H9 (cell line): ENCODE data around the gene CCND3. TPM values are rescaled to one million over a fixed set of nuclear protein-coding genes. Genes with fewer than 3 reads are reported as not detected.

Experiments
- DNase-seq: peaks from one replicate; pipeline ENCODE4 v3.0.0-alpha.2; 2017
- H2AFZ ChIP-seq: one replicate; pipeline ENCODE4 v1.6.1; 2013; ENCODE audit warnings: mild to moderate bottlenecking, low read length, control low read depth, moderate library complexity
- H2AK5ac ChIP-seq: 2 replicates; pipeline ENCODE4 v1.6.1; 2013; ENCODE audit warnings: low read length, control low read depth, mixed read lengths; ENCODE audit not compliant: insufficient read length
- H2BK120ac ChIP-seq: one replicate; pipeline ENCODE4 v1.6.1; 2013; ENCODE audit warnings: low read depth, mild to moderate bottlenecking, low read length, control low read depth, inconsistent platforms; ENCODE audit not compliant: poor library complexity, severe bottlenecking
- H2BK12ac ChIP-seq: 2 replicates; pipeline ENCODE4 v1.6.1; 2013; ENCODE audit warnings: low read length, control low read depth, mixed read lengths, low read depth; ENCODE audit not compliant: insufficient read length
- H2BK15ac ChIP-seq: 2 replicates; pipeline ENCODE4 v1.6.1; 2013; ENCODE audit warnings: low read depth, low read length, control low read depth
- H2BK20ac ChIP-seq: one replicate; pipeline ENCODE4 v1.6.1; 2013; ENCODE audit warnings: low read depth, mild to moderate bottlenecking, low read length, control low read depth, inconsistent platforms; ENCODE audit not compliant: poor library complexity, severe bottlenecking
- H2BK5ac ChIP-seq: 2 replicates; pipeline ENCODE4 v1.6.1; 2013; ENCODE audit warnings: low read length, control low read depth, mixed read lengths; ENCODE audit not compliant: insufficient read length
- H3K14ac ChIP-seq: 2 replicates; pipeline ENCODE4 v1.6.1; 2013; ENCODE audit warnings: low read length, control low read depth; ENCODE audit not compliant: insufficient read depth
- H3K18ac ChIP-seq: 2 replicates; pipeline ENCODE4 v1.6.1; 2013; ENCODE audit warnings: low read depth, mild to moderate bottlenecking, mixed read lengths, low read length, control low read depth; ENCODE audit not compliant: insufficient read length
- H3K23ac ChIP-seq: 2 replicates; pipeline ENCODE4 v1.6.1; 2013; ENCODE audit warnings: low read length, control low read depth, mixed read lengths, low read depth; ENCODE audit not compliant: insufficient read length
- H3K23me2 ChIP-seq: 2 replicates; pipeline ENCODE4 v1.6.1; 2013; ENCODE audit warnings: low read depth, mild to moderate bottlenecking, mixed read lengths, low read length, control low read depth; ENCODE audit not compliant: insufficient read length, poor library complexity, severe bottlenecking
- H3K27ac ChIP-seq: 2 replicates; pipeline ENCODE4 v1.5.1; 2013; ENCODE audit warnings: low read length, control low read depth, mixed read lengths, low read depth; ENCODE audit not compliant: insufficient read length
- H3K27me3 ChIP-seq: 2 replicates; pipeline ENCODE4 v1.6.1; 2013; ENCODE audit warnings: low read length, control low read depth, inconsistent platforms; ENCODE audit not compliant: insufficient read depth
- H3K4ac ChIP-seq: 2 replicates; pipeline ENCODE4 v1.6.1; 2013; ENCODE audit warnings: low read depth, mild to moderate bottlenecking, control low read depth, inconsistent platforms, low read length, moderate library complexity
- H3K4me1 ChIP-seq: 2 replicates; pipeline ENCODE4 v1.6.1; 2013; ENCODE audit warnings: low read length, control low read depth, inconsistent platforms; ENCODE audit not compliant: insufficient read depth
- H3K4me2 ChIP-seq: 2 replicates; pipeline ENCODE4 v1.6.1; 2013; ENCODE audit warnings: low read length, control low read depth, mixed read lengths; ENCODE audit not compliant: insufficient read length, insufficient read depth
- H3K56ac ChIP-seq: 2 replicates; pipeline ENCODE4 v1.6.1; 2013; ENCODE audit warnings: low read depth, mild to moderate bottlenecking, mixed read lengths, low read length, control low read depth; ENCODE audit not compliant: insufficient read length
- H3K79me1 ChIP-seq: 2 replicates; pipeline ENCODE4 v1.6.1; 2013; ENCODE audit warnings: low read depth, mild to moderate bottlenecking, moderate library complexity, low read length, control low read depth, inconsistent platforms; ENCODE audit not compliant: insufficient read depth, poor library complexity, severe bottlenecking
- H3K79me2 ChIP-seq: 2 replicates; pipeline ENCODE4 v1.6.1; 2013; ENCODE audit warnings: low read length, control low read depth, inconsistent platforms; ENCODE audit not compliant: insufficient read depth
- H3K9ac ChIP-seq: 2 replicates; pipeline ENCODE4 v1.6.1; 2013; ENCODE audit warnings: low read length, control low read depth, mixed read lengths; ENCODE audit not compliant: insufficient read length; ENCODE audit errors: extremely low read depth
- H3K9me3 ChIP-seq: one replicate; pipeline ENCODE4 v1.6.1; 2013; ENCODE audit warnings: low read depth, low read length, inconsistent platforms; ENCODE audit not compliant: control insufficient read depth
- H3T11ph ChIP-seq: one replicate; pipeline ENCODE4 v1.6.1; 2013; ENCODE audit warnings: mild to moderate bottlenecking, low read length, control low read depth, inconsistent platforms
- H4K20me1 ChIP-seq: one replicate; pipeline ENCODE4 v1.6.1; 2013; ENCODE audit not compliant: control insufficient read depth, insufficient read length, insufficient read depth
- H4K5ac ChIP-seq: 2 replicates; pipeline ENCODE4 v1.6.1; 2013; ENCODE audit warnings: low read depth, mild to moderate bottlenecking, mixed read lengths, low read length, control low read depth; ENCODE audit not compliant: insufficient read length
- H4K8ac ChIP-seq: replicated peaks from 2 replicates; pipeline ENCODE4 v1.6.1; 2013; ENCODE audit warnings: low read length, control low read depth, mixed read lengths, low read depth; ENCODE audit not compliant: insufficient read length
- H4K91ac ChIP-seq: 2 replicates; pipeline ENCODE4 v1.6.1; 2013; ENCODE audit warnings: low read depth, mild to moderate bottlenecking, moderate library complexity, mixed read lengths, low read length, control low read depth; ENCODE audit not compliant: insufficient read length
- H3K27ac Mint-ChIP-seq, 3 experiments: 2 replicates in 2 of 3; 3 replicates in 1 of 3; pipeline ENCODE4 v1.8.0; 2020 to 2021; ENCODE audit warnings: mixed read lengths in 3 of 3, mild to moderate bottlenecking in 1 of 3, moderate library complexity in 1 of 3
- H3K27me3 Mint-ChIP-seq: 2 replicates; pipeline ENCODE4 v1.8.0; 2021; ENCODE audit warnings: low read depth, mild to moderate bottlenecking, moderate library complexity, mixed read lengths
- H3K36me3 Mint-ChIP-seq, 3 experiments: 2 replicates in 2 of 3; 3 replicates in 1 of 3; pipeline ENCODE4 v1.8.0; 2020 to 2021; ENCODE audit warnings: low read depth in 3 of 3, mixed read lengths in 3 of 3; ENCODE audit not compliant: insufficient read depth in 1 of 3
- H3K4me1 Mint-ChIP-seq, 2 experiments: 2 replicates each; pipeline ENCODE4 v1.8.0; 2020; ENCODE audit warnings: mixed read lengths in 2 of 2
- H3K4me3 Mint-ChIP-seq, 2 experiments: 2 replicates in 1 of 2; 3 replicates in 1 of 2; pipeline ENCODE4 v1.8.0; 2020 to 2021; ENCODE audit warnings: mild to moderate bottlenecking in 2 of 2, mixed read lengths in 2 of 2, moderate library complexity in 1 of 2
- H3K9me3 Mint-ChIP-seq, 2 experiments: 2 replicates in 1 of 2; 3 replicates in 1 of 2; pipeline ENCODE4 v1.8.0; 2020; ENCODE audit warnings: mild to moderate bottlenecking in 2 of 2, mixed read lengths in 2 of 2, moderate library complexity in 1 of 2
- WGBS: extraction: QIAGEN DNeasy Blood & Tissue Kit; methylation state at CpG from one replicate; pipeline ENCODE4 v1.1.7; 2013; ENCODE audit warnings: missing lambda C conversion rate, low lambda C conversion rate, mixed read lengths; ENCODE audit not compliant: insufficient read length; ENCODE audit errors: extremely low coverage; 5-methylcytosine and 5-hydroxymethylcytosine counted together
- total RNA-seq: library from RNA; stranded (reverse); gene quantifications from 2 replicates; pipeline ENCODE4 v1.2.1, GENCODE V29; 2021
- TF ChIP-seq, protein P1 (sequence below): fragments of 200-600 bp; sonication (generic); conservative IDR thresholded peaks from 3 replicates; pipeline ENCODE4 v1.8.0; 2021; ENCODE audit warnings: antibody characterized with exemption, mild to moderate bottlenecking

Gene CCND3
- total RNA-seq, 1 experiment from 2014 or later: 24.2 TPM

DNA sequence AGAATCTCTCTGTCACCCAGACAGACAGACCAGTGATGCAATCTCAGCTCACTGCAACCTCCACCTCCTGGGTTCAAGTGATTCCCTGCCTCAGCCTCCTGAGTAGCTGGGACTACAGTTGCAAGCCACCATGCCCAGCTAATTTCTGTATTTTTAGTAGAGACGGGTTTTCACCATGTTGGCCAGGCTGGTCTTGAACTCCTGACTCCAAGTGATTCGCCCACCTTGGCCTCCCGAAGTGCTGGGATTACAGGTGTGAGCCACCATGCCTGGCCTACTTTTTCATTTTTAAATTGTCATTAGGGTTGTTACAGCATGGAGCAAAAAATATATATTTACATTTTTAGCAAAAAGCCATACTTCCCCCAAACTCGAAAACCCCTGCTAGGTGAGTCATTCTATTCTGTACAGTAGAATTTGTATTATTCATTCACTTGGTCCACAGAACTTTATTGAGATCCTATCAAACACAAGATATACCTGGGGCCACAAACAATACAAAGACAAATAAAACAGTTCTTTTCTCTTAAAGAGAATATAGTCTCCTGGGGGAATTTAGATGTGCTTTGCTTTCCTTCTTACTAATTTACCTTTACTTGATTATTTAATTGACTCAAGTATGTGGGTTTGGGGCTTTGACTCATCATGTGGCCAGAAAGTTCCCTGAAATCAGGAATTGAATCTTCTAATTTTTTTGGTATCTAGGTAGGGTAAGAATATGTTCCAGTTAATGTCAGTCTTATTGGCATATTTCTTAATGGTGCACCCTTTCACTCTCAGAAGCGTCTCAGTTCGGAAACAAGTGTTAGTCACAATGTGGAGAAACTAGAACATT is 16.6 kb upstream of the CCND3 start:
- Histone ChIP-seq H2BK20ac (no peak overlapping the region), H3K79me1 (no peaks in the 10 kb centered on the region), H2AFZ (no peak overlapping the region), H2AK5ac (no peak overlapping the region), H3K27ac (no peak overlapping the region), H4K8ac (no peak overlapping the region), H3K4ac (no peak overlapping the region), H2BK5ac (no peak overlapping the region), H3K27me3 (no peaks in the 10 kb centered on the region), H3K4me2 (no peak overlapping the region), H2BK120ac (no peak overlapping the region), H3T11ph (no peak overlapping the region), H3K9ac (no peak overlapping the region), H4K91ac (no peak overlapping the region), H3K56ac (no peak overlapping the region), H2BK12ac (no peak overlapping the region), H3K4me1 (no peaks in the 10 kb centered on the region), H2BK15ac (no peak overlapping the region), H3K79me2 (no peaks in the 10 kb centered on the region), H4K5ac (no peak overlapping the region), H4K20me1 (no peaks in the 10 kb centered on the region), H3K23ac (no peak overlapping the region), H3K9me3 (no peaks in the 10 kb centered on the region), H3K18ac (no peak overlapping the region), H3K14ac (no peak overlapping the region), H3K23me2 (no peaks in the 10 kb centered on the region)
- Mint-ChIP-seq H3K9me3 (no peaks in the 10 kb centered on the region), H3K4me1 (peaks cover 6 to 16% of the 10 kb centered on the region in 2 experiments), H3K27ac (no peak overlapping the region), H3K4me3 (no peak overlapping the region), H3K27me3 (peaks cover 1% of the 10 kb centered on the region), H3K36me3 (no peaks in the 10 kb centered on the region)
- DNase-seq: no peak
- TF ChIP-seq, protein P1, sequence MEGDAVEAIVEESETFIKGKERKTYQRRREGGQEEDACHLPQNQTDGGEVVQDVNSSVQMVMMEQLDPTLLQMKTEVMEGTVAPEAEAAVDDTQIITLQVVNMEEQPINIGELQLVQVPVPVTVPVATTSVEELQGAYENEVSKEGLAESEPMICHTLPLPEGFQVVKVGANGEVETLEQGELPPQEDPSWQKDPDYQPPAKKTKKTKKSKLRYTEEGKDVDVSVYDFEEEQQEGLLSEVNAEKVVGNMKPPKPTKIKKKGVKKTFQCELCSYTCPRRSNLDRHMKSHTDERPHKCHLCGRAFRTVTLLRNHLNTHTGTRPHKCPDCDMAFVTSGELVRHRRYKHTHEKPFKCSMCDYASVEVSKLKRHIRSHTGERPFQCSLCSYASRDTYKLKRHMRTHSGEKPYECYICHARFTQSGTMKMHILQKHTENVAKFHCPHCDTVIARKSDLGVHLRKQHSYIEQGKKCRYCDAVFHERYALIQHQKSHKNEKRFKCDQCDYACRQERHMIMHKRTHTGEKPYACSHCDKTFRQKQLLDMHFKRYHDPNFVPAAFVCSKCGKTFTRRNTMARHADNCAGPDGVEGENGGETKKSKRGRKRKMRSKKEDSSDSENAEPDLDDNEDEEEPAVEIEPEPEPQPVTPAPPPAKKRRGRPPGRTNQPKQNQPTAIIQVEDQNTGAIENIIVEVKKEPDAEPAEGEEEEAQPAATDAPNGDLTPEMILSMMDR: no peak
- WGBS: no CpG with 5 or more reads among the region's 6 CpGs
